Measurements from ENCODE around the gene ASPHD2. TPM values are rescaled to one million over a fixed set of nuclear protein-coding genes. Genes with fewer than 3 reads are reported as not detected.

ASPHD2 gene
- total RNA-seq, 4 donors from 2014 or later = 0.20 to 2.2 (median 1.2) TPM

DNA sequence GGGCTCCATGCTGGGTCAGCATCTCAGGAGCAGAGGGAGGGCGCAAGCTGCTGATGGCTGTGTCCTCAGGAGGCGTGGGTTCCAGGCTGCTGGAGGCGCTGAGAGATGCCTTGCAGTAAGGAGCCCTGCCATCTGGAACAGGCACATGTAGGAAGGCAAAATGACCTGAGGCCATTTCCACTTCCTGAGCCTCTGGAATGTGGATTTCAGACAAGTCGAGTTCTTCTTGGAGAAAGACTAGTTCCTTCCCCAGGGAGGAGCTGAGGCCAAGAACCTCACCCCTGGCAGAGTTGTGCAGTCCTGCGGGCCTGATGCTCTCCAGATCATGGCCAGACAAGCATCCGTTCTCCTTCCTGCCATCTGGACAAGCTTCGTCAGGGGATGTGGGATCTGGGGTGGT, 35.3 kb downstream of the ASPHD2 start:
- Histone ChIP-seq H3K27ac (no peak overlapping the region), H3K4me1 (no peaks in the 10 kb centered on the region), H3K9me3 (no peaks in the 10 kb centered on the region), H3K27me3 (no peaks in the 10 kb centered on the region), H3K36me3 (peaks cover 0 to 50% (median 14%) of the 10 kb centered on the region in 4 donors), H3K4me3 (no peak overlapping the region)
- in situ Hi-C loops (cut with MboI; ENCODE audit: low pct_ligation_motif_present in 1 of 4, low pct_unique_long_range_greater_than_20kb in 1 of 4, low sequenced_read_pairs in 3 of 4) = loop anchor here in 2 of 4 donors (5.0 kb wide), 2 partner anchors 62 to 67 kb away; no protein-coding TSS in a partner anchor
- no peak for DNase-seq
- 91% methylated on average over 7 of the region's 7 CpGs; no CpG with 5 or more reads in 1 of the 2 donors for WGBS, 2 donors (ENCODE audit: low coverage in 1 of 2)
- TF ChIP-seq POLR2A (IDR thresholded peaks at IDR 0.05) (no peak), EP300 (IDR thresholded peaks at IDR 0.05; ENCODE audit: low read depth) (no peak), CTCF (IDR thresholded peaks at IDR 0.05) (no peak), POLR2AphosphoS5 (IDR thresholded peaks at IDR 0.05) (no peak)
- intact Hi-C loops (cut with DNase I; ENCODE audit: low total_unique reads) = loop anchor here (5.0 kb wide), 1 partner anchor 662 kb away; no protein-coding TSS in a partner anchor

GRCh38 chr22:26466196-26466595, 37.1 kb downstream of the ASPHD2 start:
- Histone ChIP-seq H3K4me3 (no peak overlapping the region), H3K4me1 (no peaks in the 10 kb centered on the region), H3K27me3 (no peaks in the 10 kb centered on the region), H3K36me3 (peaks cover 0 to 65% (median 20%) of the 10 kb centered on the region in 4 donors), H3K9me3 (no peaks in the 10 kb centered on the region), H3K27ac (no peak overlapping the region)
- intact Hi-C loops (cut with DNase I; ENCODE audit: low total_unique reads) = no loop called here
- TF ChIP-seq POLR2AphosphoS5 (IDR thresholded peaks at IDR 0.05) (no peak), EP300 (IDR thresholded peaks at IDR 0.05; ENCODE audit: low read depth) (no peak), CTCF (IDR thresholded peaks at IDR 0.05) (no peak), POLR2A (IDR thresholded peaks at IDR 0.05) (no peak)
- in situ Hi-C loops (cut with MboI; ENCODE audit: low pct_ligation_motif_present in 1 of 4, low pct_unique_long_range_greater_than_20kb in 1 of 4, low sequenced_read_pairs in 3 of 4) = no loop called here
- no peak for DNase-seq
- WGBS, 2 donors (ENCODE audit: low coverage in 1 of 2) = 86 to 91% methylated on average over 1 to 5 of the region's 5 CpGs

GRCh38 chr22:26470807-26471206, 41.7 kb downstream of the ASPHD2 start:
- TF ChIP-seq CTCF (IDR thresholded peaks at IDR 0.05) = no peak
- no peak for TF ChIP-seq EP300 (IDR thresholded peaks at IDR 0.05; ENCODE audit: low read depth)
- TF ChIP-seq POLR2A (IDR thresholded peaks at IDR 0.05) = no peak
- intact Hi-C loops (cut with DNase I; ENCODE audit: low total_unique reads) (no loop called here), in situ Hi-C loops (cut with MboI; ENCODE audit: low pct_ligation_motif_present in 1 of 4, low pct_unique_long_range_greater_than_20kb in 1 of 4, low sequenced_read_pairs in 3 of 4) (no loop called here)
- no peak overlapping the region for H3K4me3 ChIP-seq
- peaks cover 0 to 67% (median 32%) of the 10 kb centered on the region in 4 donors for H3K36me3 ChIP-seq
- no peaks in the 10 kb centered on the region for H3K27me3 ChIP-seq
- H3K27ac ChIP-seq = no peak overlapping the region
- H3K9me3 ChIP-seq = no peaks in the 10 kb centered on the region
- no peak for DNase-seq
- H3K4me1 ChIP-seq = no peaks in the 10 kb centered on the region
- 100% methylated on average over 2 of the region's 2 CpGs; no CpG with 5 or more reads in 1 of the 2 donors for WGBS, 2 donors (ENCODE audit: low coverage in 1 of 2)

- H3K27ac ChIP-seq = no peak overlapping the region
Measured at GRCh38 chr22:26471522-26471921, 42.5 kb downstream of the ASPHD2 start.

More at GRCh38 chr22:26471522-26471921, 42.5 kb downstream of the ASPHD2 start:
- peaks cover 0 to 71% (median 33%) of the 10 kb centered on the region in 4 donors for H3K36me3 ChIP-seq
- no peaks in the 10 kb centered on the region for H3K27me3 ChIP-seq
- WGBS, 2 donors (ENCODE audit: low coverage in 1 of 2) = 88 to 100% methylated on average over 3 to 5 of the region's 5 CpGs
- no peaks in the 10 kb centered on the region for H3K9me3 ChIP-seq
- in situ Hi-C loops (cut with MboI; ENCODE audit: low pct_ligation_motif_present in 1 of 4, low pct_unique_long_range_greater_than_20kb in 1 of 4, low sequenced_read_pairs in 3 of 4) = no loop called here
- TF ChIP-seq EP300 (IDR thresholded peaks at IDR 0.05; ENCODE audit: low read depth) (no peak), POLR2A (IDR thresholded peaks at IDR 0.05) (no peak), POLR2AphosphoS5 (IDR thresholded peaks at IDR 0.05) (no peak), CTCF (IDR thresholded peaks at IDR 0.05) (no peak)
- no peaks in the 10 kb centered on the region for H3K4me1 ChIP-seq
- no peak for DNase-seq
- intact Hi-C loops (cut with DNase I; ENCODE audit: low total_unique reads) = no loop called here
- no peak overlapping the region for H3K4me3 ChIP-seq

All from transverse colon (tissue), 4 donors.